HEK293 (cell line): ENCODE measurements around the gene PLEKHA5.

ENCODE experiments used
- CTCF ChIA-PET: fragments of 350-600 bp; formaldehyde crosslinking; extraction: SDS; loops from one replicate; lab custom pipeline; 2021; ENCODE audit warnings: antibody characterized with exemption; lab: Yijun Ruan, JAX
- POLR2A ChIA-PET: fragments of 300-600 bp; formaldehyde crosslinking; extraction: SDS; loops from one replicate; lab custom pipeline; 2020; ENCODE audit warnings: antibody characterized with exemption, inconsistent platforms; lab: Yijun Ruan, JAX
- H3K27ac ChIP-seq: fragments of 200-500 bp; sonication (Bioruptor generic); 2 replicates; pipeline ENCODE4 v1.5.1; 2014; ENCODE audit warnings: low read depth, low read length, control low read depth, inconsistent platforms; ENCODE audit errors: extremely low read depth
- H3K36me3 ChIP-seq, 2 experiments: fragments of 200-500 bp in 1 of 2; sonication (Bioruptor generic) in 1 of 2; 1 replicate in 1 of 2; 2 replicates in 1 of 2; pipeline ENCODE4 v1.5.1; 2014 to 2017; ENCODE audit warnings: inconsistent platforms in 2 of 2, low read length in 2 of 2; ENCODE audit not compliant: control insufficient read depth in 2 of 2, insufficient read depth in 1 of 2
- H3K4me1 ChIP-seq: fragments of 200-500 bp; sonication (Bioruptor generic); 2 replicates; pipeline ENCODE4 v1.5.1; 2014; ENCODE audit warnings: mild to moderate bottlenecking, low read length, inconsistent platforms; ENCODE audit not compliant: control insufficient read depth, insufficient read depth
- H3K4me3 ChIP-seq: 2 replicates; pipeline ENCODE4 v1.5.1; 2011; ENCODE audit warnings: low read depth, mild to moderate bottlenecking, control low read depth, low read length, moderate library complexity
- H3K9me3 ChIP-seq: fragments of 200-500 bp; sonication (Bioruptor generic); 2 replicates; pipeline ENCODE4 v1.5.1; 2014; ENCODE audit warnings: low read depth, low read length, inconsistent platforms; ENCODE audit not compliant: control insufficient read depth, insufficient read depth
- BCL11B ChIP-seq: fragments of 450-650 bp; formaldehyde crosslinking; IDR thresholded peaks from 2 replicates; pipeline ENCODE4 v1.5.1; 2016; ENCODE audit warnings: low read depth, missing biosample characterization, missing genetic modification characterization
- GFI1B ChIP-seq: fragments of 450-650 bp; formaldehyde crosslinking; IDR thresholded peaks from 2 replicates; pipeline ENCODE4 v1.5.1; 2016; ENCODE audit warnings: missing biosample characterization, missing genetic modification characterization
- HOXC10 ChIP-seq: sonication (generic); formaldehyde crosslinking; IDR thresholded peaks from 2 replicates; pipeline ENCODE4 v1.8.1; 2023; ENCODE audit warnings: mild to moderate bottlenecking, missing genetic modification reagents
- HOXD13 ChIP-seq: sonication (generic); formaldehyde crosslinking; IDR thresholded peaks from 2 replicates; pipeline ENCODE4 v1.8.0; 2022; ENCODE audit warnings: missing genetic modification reagents, borderline replicate concordance
- KLF10 ChIP-seq: fragments of 450-650 bp; IDR thresholded peaks from 2 replicates; pipeline ENCODE4 v1.5.1; 2018; ENCODE audit warnings: missing biosample characterization, mild to moderate bottlenecking, missing genetic modification characterization
- TRIM28 ChIP-seq: IDR thresholded peaks from 2 replicates; pipeline ENCODE4 v1.6.1; 2011; ENCODE audit warnings: low read length, control low read depth, borderline replicate concordance
- ZFP41 ChIP-seq: fragments of 450-650 bp; formaldehyde crosslinking; IDR thresholded peaks from 2 replicates; pipeline ENCODE4 v1.5.1; 2016; ENCODE audit warnings: missing biosample characterization, missing genetic modification characterization, borderline replicate concordance
- ZNF19 ChIP-seq: fragments of 450-650 bp; formaldehyde crosslinking; IDR thresholded peaks from 2 replicates; pipeline ENCODE4; 2016; ENCODE audit warnings: missing biosample characterization, missing genetic modification characterization, low read depth
- ZNF2 ChIP-seq: fragments of 450-650 bp; formaldehyde crosslinking; IDR thresholded peaks from 2 replicates; pipeline ENCODE4 v1.5.1; 2016; ENCODE audit warnings: missing biosample characterization, missing genetic modification characterization
- ZNF211 ChIP-seq: fragments of 450-650 bp; formaldehyde crosslinking; IDR thresholded peaks from 2 replicates; pipeline ENCODE4 v1.5.1; 2016; ENCODE audit warnings: low read depth, missing biosample characterization, missing genetic modification characterization
- ZNF223 ChIP-seq: fragments of 450-650 bp; formaldehyde crosslinking; IDR thresholded peaks from 2 replicates; pipeline ENCODE4 v1.5.1; 2016; ENCODE audit warnings: missing biosample characterization, missing genetic modification characterization
- ZNF555 ChIP-seq: fragments of 450-650 bp; formaldehyde crosslinking; conservative IDR thresholded peaks from 2 replicates; pipeline ENCODE4 v1.5.1; 2017; ENCODE audit warnings: missing biosample characterization, mild to moderate bottlenecking, missing genetic modification characterization, inconsistent platforms
- ZNF629 ChIP-seq: fragments of 450-650 bp; formaldehyde crosslinking; IDR thresholded peaks from 2 replicates; pipeline ENCODE4 v1.5.1; 2017; ENCODE audit warnings: missing biosample characterization, missing genetic modification characterization
- ZNF791 ChIP-seq: fragments of 450-650 bp; formaldehyde crosslinking; IDR thresholded peaks from 2 replicates; pipeline ENCODE4 v1.5.1; 2016; ENCODE audit warnings: missing biosample characterization, missing genetic modification characterization
- ZSCAN16 ChIP-seq: fragments of 450-650 bp; formaldehyde crosslinking; IDR thresholded peaks from 2 replicates; pipeline ENCODE4 v1.5.1; 2016; ENCODE audit warnings: missing biosample characterization, missing genetic modification characterization
- TF ChIP-seq, protein P1 (sequence below): fragments of 450-650 bp; formaldehyde crosslinking; IDR thresholded peaks from 2 replicates; pipeline ENCODE4 v1.5.1; 2016; ENCODE audit warnings: missing biosample characterization, missing genetic modification characterization
- TF ChIP-seq, protein P2 (sequence below): fragments of 450-650 bp; formaldehyde crosslinking; IDR thresholded peaks from 2 replicates; pipeline ENCODE4 v1.5.1; 2017; ENCODE audit warnings: missing biosample characterization, mild to moderate bottlenecking, missing genetic modification characterization, moderate library complexity
- TF ChIP-seq, protein P3 (sequence below): fragments of 450-650 bp; formaldehyde crosslinking; IDR thresholded peaks from 2 replicates; pipeline ENCODE4 v1.5.1; 2016; ENCODE audit warnings: missing biosample characterization, missing genetic modification characterization
- TF ChIP-seq, protein P4 (sequence below): fragments of 450-650 bp; formaldehyde crosslinking; IDR thresholded peaks from 2 replicates; pipeline ENCODE4 v1.5.1; 2016; ENCODE audit warnings: missing biosample characterization, missing genetic modification characterization
- TF ChIP-seq, protein P5 (sequence below): fragments of 450-650 bp; formaldehyde crosslinking; IDR thresholded peaks from 2 replicates; pipeline ENCODE4 v1.5.1; 2016; ENCODE audit warnings: missing biosample characterization, missing genetic modification characterization
- TF ChIP-seq, protein P6 (sequence below): fragments of 450-650 bp; formaldehyde crosslinking; IDR thresholded peaks from 2 replicates; pipeline ENCODE4 v1.5.1; 2016; ENCODE audit warnings: missing biosample characterization, missing genetic modification characterization

Gene PLEKHA5

DNA sequence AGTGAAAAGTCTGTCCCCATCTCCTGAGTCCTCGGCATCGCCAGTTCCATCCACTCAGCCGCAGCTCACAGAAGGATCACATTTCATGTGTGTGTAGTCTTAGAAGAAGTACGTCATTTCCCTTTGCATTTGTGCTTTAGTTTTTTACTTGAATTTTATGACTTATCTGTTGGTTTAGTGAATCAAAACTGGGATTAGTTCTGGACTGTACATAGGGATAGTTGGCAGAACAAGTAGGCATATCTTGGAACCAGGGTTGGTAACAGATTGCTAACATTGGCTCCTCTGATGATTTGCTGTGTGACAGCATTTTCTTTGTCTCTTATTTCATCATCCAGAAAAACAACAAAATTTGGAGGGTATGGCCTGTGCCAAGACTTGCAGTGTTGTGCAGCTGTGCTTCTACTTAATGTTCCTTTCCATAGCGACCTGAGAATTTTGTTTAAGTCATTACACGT lies 240.2 kb downstream of the PLEKHA5 start:
- peaks cover 24 to 40% of the 10 kb centered on the region in 2 experiments; a peak in 2 of 3 replicates for H3K36me3 ChIP-seq
- TF ChIP-seq TRIM28, result peak; percentile 23; the same call in 1 of the 2 replicates
- TF ChIP-seq, protein P1, sequence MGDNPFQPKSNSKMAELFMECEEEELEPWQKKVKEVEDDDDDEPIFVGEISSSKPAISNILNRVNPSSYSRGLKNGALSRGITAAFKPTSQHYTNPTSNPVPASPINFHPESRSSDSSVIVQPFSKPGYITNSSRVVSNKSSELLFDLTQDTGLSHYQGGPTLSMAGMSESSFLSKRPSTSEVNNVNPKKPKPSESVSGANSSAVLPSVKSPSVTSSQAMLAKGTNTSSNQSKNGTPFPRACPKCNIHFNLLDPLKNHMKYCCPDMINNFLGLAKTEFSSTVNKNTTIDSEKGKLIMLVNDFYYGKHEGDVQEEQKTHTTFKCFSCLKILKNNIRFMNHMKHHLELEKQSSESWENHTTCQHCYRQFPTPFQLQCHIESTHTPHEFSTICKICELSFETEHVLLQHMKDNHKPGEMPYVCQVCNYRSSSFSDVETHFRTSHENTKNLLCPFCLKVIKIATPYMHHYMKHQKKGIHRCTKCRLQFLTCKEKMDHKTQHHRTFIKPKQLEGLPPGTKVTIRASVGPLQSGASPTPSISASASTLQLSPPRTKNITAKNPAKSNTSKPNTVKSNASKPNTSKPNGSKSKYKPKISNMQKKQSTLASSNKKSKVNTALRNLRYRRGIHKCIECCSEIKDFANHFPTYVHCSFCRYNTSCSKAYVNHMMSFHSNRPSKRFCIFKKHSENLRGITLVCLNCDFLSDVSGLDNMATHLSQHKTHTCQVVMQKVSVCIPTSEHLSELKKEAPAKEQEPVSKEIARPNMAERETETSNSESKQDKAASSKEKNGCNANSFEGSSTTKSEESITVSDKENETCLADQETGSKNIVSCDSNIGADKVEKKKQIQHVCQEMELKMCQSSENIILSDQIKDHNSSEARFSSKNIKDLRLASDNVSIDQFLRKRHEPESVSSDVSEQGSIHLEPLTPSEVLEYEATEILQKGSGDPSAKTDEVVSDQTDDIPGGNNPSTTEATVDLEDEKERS (tag by site-specific recombination), result no peak
- no peak for TF ChIP-seq HOXC10 (CRISPR knock-in tag)
- TF ChIP-seq, protein P2, sequence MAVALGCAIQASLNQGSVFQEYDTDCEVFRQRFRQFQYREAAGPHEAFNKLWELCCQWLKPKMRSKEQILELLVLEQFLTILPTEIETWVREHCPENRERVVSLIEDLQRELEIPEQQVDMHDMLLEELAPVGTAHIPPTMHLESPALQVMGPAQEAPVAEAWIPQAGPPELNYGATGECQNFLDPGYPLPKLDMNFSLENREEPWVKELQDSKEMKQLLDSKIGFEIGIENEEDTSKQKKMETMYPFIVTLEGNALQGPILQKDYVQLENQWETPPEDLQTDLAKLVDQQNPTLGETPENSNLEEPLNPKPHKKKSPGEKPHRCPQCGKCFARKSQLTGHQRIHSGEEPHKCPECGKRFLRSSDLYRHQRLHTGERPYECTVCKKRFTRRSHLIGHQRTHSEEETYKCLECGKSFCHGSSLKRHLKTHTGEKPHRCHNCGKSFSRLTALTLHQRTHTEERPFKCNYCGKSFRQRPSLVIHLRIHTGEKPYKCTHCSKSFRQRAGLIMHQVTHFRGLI (tag by site-specific recombination), result no peak
- 0 out of 2 replicates have a peak, but pooled peaks have one; percentile 12 for TF ChIP-seq GFI1B (tag by site-specific recombination)
- POLR2A ChIA-PET, result no interaction called here
- peaks cover 5% of the 10 kb centered on the region; the same call in 1 of the 2 replicates for H3K4me1 ChIP-seq
- CTCF ChIA-PET, result no interaction called here
- H3K9me3 ChIP-seq, result no peaks in the 10 kb centered on the region
- no peak overlapping the region for H3K27ac ChIP-seq
- no peak overlapping the region for H3K4me3 ChIP-seq

DNA sequence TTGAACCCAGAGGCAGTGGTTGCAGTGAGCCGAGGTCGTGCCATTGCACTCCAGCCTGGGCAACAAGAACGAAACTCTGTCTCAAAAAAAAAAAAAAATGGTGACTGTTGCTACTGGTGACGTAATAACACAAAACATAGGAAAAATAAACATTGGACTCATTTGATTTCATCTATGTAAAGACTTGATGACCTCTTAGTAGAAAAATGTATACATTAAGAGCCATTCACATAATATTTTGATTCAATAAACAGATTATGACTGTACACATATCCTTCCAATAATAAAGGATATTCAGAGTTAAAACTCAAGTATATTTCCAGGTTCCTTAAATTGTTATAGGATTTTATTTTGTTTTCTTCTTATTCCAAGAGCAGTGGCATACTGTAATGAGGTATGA lies 244.1 kb downstream of the PLEKHA5 start:
- peaks cover 5% of the 10 kb centered on the region; the same call in 1 of the 2 replicates for H3K4me1 ChIP-seq
- H3K4me3 ChIP-seq, result no peak overlapping the region
- CTCF ChIA-PET, result no interaction called here
- peaks cover 18 to 29% of the 10 kb centered on the region in 2 experiments; a peak in 2 of 3 replicates for H3K36me3 ChIP-seq
- no peak for TF ChIP-seq ZNF19 (tag by site-specific recombination)
- no peak for TF ChIP-seq ZNF211
- TF ChIP-seq ZNF629 (tag by site-specific recombination), result no peak
- no peak for TF ChIP-seq ZNF2 (tag by site-specific recombination)
- no peak for TF ChIP-seq ZSCAN16
- TF ChIP-seq, protein P3, sequence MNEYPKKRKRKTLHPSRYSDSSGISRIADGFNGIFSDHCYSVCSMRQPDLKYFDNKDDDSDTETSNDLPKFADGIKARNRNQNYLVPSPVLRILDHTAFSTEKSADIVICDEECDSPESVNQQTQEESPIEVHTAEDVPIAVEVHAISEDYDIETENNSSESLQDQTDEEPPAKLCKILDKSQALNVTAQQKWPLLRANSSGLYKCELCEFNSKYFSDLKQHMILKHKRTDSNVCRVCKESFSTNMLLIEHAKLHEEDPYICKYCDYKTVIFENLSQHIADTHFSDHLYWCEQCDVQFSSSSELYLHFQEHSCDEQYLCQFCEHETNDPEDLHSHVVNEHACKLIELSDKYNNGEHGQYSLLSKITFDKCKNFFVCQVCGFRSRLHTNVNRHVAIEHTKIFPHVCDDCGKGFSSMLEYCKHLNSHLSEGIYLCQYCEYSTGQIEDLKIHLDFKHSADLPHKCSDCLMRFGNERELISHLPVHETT (tag by site-specific recombination), result no peak
- TF ChIP-seq HOXD13 (CRISPR knock-in tag), result no peak
- no peak for TF ChIP-seq ZNF791 (tag by site-specific recombination)
- H3K9me3 ChIP-seq, result no peaks in the 10 kb centered on the region
- H3K27ac ChIP-seq, result no peak overlapping the region
- POLR2A ChIA-PET, result no interaction called here

DNA sequence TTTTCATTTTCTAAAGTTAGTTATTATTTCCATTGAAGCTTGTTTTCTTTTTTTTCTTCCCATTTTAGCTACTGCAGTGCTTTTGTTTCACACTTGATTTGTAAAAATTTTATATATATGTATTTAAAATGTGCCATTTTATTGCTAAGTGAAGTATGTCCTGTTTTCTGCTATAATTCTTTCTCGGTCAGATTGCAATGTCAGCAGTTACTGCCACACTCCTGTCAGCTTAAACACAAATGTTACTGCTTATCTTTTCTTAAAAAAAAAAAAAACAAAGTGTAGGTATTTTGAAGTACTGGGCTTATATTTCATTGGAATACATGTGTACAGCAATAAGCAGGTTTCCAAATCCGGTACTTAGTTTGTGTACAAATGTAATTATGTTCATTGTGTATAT lies 246.4 kb downstream of the PLEKHA5 start:
- ChIA-PET CTCF (no interaction called here), POLR2A (no interaction called here)
- Histone ChIP-seq H3K4me1 (no peaks in the 10 kb centered on the region), H3K9me3 (no peaks in the 10 kb centered on the region), H3K27ac (no peak overlapping the region), H3K36me3 (peaks cover 7 to 26% of the 10 kb centered on the region in 2 experiments; a peak in 2 of 3 replicates), H3K4me3 (no peak overlapping the region)
- TF ChIP-seq BCL11B (tag by site-specific recombination) (no peak), GFI1B (tag by site-specific recombination) (no peak), ZNF223 (tag by site-specific recombination) (no peak), ZFP41 (no peak), KLF10 (no peak), ZNF555 (no peak), HOXD13 (CRISPR knock-in tag) (no peak)
- TF ChIP-seq, protein P4, sequence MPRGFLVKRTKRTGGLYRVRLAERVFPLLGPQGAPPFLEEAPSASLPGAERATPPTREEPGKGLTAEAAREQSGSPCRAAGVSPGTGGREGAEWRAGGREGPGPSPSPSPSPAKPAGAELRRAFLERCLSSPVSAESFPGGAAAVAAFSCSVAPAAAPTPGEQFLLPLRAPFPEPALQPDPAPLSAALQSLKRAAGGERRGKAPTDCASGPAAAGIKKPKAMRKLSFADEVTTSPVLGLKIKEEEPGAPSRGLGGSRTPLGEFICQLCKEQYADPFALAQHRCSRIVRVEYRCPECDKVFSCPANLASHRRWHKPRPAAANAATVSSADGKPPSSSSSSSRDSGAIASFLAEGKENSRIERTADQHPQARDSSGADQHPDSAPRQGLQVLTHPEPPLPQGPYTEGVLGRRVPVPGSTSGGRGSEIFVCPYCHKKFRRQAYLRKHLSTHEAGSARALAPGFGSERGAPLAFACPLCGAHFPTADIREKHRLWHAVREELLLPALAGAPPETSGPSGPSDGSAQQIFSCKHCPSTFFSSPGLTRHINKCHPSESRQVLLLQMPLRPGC (tag by site-specific recombination), result no peak
- TF ChIP-seq, protein P5, sequence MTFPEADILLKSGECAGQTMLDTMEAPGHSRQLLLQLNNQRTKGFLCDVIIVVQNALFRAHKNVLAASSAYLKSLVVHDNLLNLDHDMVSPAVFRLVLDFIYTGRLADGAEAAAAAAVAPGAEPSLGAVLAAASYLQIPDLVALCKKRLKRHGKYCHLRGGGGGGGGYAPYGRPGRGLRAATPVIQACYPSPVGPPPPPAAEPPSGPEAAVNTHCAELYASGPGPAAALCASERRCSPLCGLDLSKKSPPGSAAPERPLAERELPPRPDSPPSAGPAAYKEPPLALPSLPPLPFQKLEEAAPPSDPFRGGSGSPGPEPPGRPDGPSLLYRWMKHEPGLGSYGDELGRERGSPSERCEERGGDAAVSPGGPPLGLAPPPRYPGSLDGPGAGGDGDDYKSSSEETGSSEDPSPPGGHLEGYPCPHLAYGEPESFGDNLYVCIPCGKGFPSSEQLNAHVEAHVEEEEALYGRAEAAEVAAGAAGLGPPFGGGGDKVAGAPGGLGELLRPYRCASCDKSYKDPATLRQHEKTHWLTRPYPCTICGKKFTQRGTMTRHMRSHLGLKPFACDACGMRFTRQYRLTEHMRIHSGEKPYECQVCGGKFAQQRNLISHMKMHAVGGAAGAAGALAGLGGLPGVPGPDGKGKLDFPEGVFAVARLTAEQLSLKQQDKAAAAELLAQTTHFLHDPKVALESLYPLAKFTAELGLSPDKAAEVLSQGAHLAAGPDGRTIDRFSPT (tag by site-specific recombination), result no peak
- TF ChIP-seq, protein P6, sequence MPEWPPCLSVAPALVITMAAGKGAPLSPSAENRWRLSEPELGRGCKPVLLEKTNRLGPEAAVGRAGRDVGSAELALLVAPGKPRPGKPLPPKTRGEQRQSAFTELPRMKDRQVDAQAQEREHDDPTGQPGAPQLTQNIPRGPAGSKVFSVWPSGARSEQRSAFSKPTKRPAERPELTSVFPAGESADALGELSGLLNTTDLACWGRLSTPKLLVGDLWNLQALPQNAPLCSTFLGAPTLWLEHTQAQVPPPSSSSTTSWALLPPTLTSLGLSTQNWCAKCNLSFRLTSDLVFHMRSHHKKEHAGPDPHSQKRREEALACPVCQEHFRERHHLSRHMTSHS (tag by site-specific recombination), result no peak
